H1 (cell line): ENCODE results near the gene DPM2. TPM values are rescaled to one million over a fixed set of nuclear protein-coding genes. Genes with fewer than 3 reads are reported as not detected.

Experiments used
- CHD7 ChIP-seq: fragments of 300-600 bp; sonication (generic); IDR thresholded peaks from 2 replicates; pipeline ENCODE4 v1.7.1; 2012; ENCODE audit warnings: low read length, moderate library complexity, mild to moderate bottlenecking, inconsistent platforms; ENCODE audit not compliant: insufficient replicate concordance
- EP300 ChIP-seq, 2 experiments: IDR thresholded peaks; 1 replicate in 1 of 2; 2 replicates in 1 of 2; pipeline ENCODE4 v1.6.1; 2011 to 2012; ENCODE audit warnings: low read depth in 2 of 2, low read length in 2 of 2, mild to moderate bottlenecking in 2 of 2, borderline replicate concordance in 1 of 2, inconsistent platforms in 1 of 2, moderate library complexity in 1 of 2
- RXRA ChIP-seq: IDR thresholded peaks from 2 replicates; pipeline ENCODE4 v1.6.1; 2011; ENCODE audit warnings: low read depth, mild to moderate bottlenecking, low read length, moderate library complexity; ENCODE audit not compliant: insufficient read depth
- SP4 ChIP-seq: IDR thresholded peaks from 2 replicates; pipeline ENCODE4 v1.6.1; 2012; ENCODE audit warnings: low read length, inconsistent platforms
- TCF12 ChIP-seq: IDR thresholded peaks from 2 replicates; pipeline ENCODE4 v1.6.1; 2011; ENCODE audit warnings: low read depth, mild to moderate bottlenecking, low read length
- polyA plus RNA-seq, 7 experiments: library from polyadenylated mRNA; depleted of rRNA in 3 of 7; stranded (reverse) in 5 of 7; unstranded in 2 of 7; fragments of >200 nt in 5 of 7; fragments of 200-250 nt in 2 of 7; gene quantifications; 1 replicate in 5 of 7; 2 replicates in 1 of 7; 4 replicates in 1 of 7; pipeline versions ENCODE4 v1.2.1 to v1.2.3, GENCODE V29; 2011 to 2013; ENCODE audit warnings: missing spikeins in 2 of 7, mixed read lengths in 2 of 7
- total RNA-seq: library from RNA; stranded (reverse); fragmentation: NEBNext Ultra II Directional; extraction: Animal tissue kit (Norgen Biotek cat#: 25700); gene quantifications from 2 replicates; pipeline ENCODE4 v1.2.1, GENCODE V29; 2021

Gene DPM2
- total and polyA plus RNA-seq, 2 of the 8 experiments (the other 6 are each of a cell fraction or from before 2014, with no cell fraction given), result 45.4 to 95.4 TPM

GRCh38 chr9:127941961-127942215, 4.2 kb upstream of the DPM2 start (continued):
- TF ChIP-seq CHD7, result no peak
- TF ChIP-seq SP4, result no peak
- no peak for TF ChIP-seq EP300 (IDR thresholded peaks at IDR 0.05; ENCODE audit: borderline replicate concordance in 1 of 2, low read depth in 2 of 2, low read length in 2 of 2)
- no peak for TF ChIP-seq TCF12
- TF ChIP-seq RXRA, result no peak
